ENCODE results near the gene PTPRD. TPM values are rescaled to one million over a fixed set of nuclear protein-coding genes. Genes with fewer than 3 reads are reported as not detected.

PTPRD gene
- total RNA-seq, 1 experiment from 2014 or later = 0.02 TPM

GRCh38 chr9:9945966-9946365, 666.8 kb downstream of the PTPRD start:
- POLR2A ChIA-PET = no interaction called here
- H3K9ac ChIP-seq (ENCODE audit: low read length) = no peak overlapping the region
- CTCF ChIA-PET = no interaction called here

More at GRCh38 chr9:9945966-9946365, 666.8 kb downstream of the PTPRD start:
- BruUV-seq (replicated peaks) = no TSS peak
- Histone ChIP-seq H3K9me3 (ENCODE audit: control insufficient read depth in 1 of 2, insufficient read depth in 1 of 2, low read depth in 1 of 2, low read length in 2 of 2) (peaks cover 8 to 16% of the 10 kb centered on the region in 2 experiments; a peak in 2 of 4 replicates), H3K4me3 (replicated peaks in 1 of 2; ENCODE audit: low read depth in 1 of 2, low read length in 2 of 2) (no peak overlapping the region), H3K36me3 (ENCODE audit: control insufficient read depth in 1 of 2, insufficient read depth in 2 of 2, low read length in 2 of 2) (no peaks in the 10 kb centered on the region), H3K79me2 (ENCODE audit: insufficient read depth, low read length) (no peaks in the 10 kb centered on the region), H4K20me1 (ENCODE audit: insufficient read depth) (no peaks in the 10 kb centered on the region), H3K9me2 (ENCODE audit: insufficient read depth) (no peaks in the 10 kb centered on the region), H3K27me3 (ENCODE audit: insufficient read depth, low read length) (no peaks in the 10 kb centered on the region), H3K4me1 (ENCODE audit: control insufficient read depth in 1 of 2, insufficient read depth in 2 of 2, low read length in 2 of 2) (no peaks in the 10 kb centered on the region), H2AFZ (ENCODE audit: low read depth, low read length, poor library complexity, severe bottlenecking) (no peak overlapping the region), H3K27ac (ENCODE audit: low read depth, low read length) (no peak overlapping the region), H3K4me2 (ENCODE audit: low read length) (no peak overlapping the region)
- TF ChIP-seq MAX (IDR thresholded peaks at IDR 0.05) = no peak
- TF ChIP-seq FOSL1 (IDR thresholded peaks at IDR 0.05; ENCODE audit: low read depth) = no peak
- TF ChIP-seq SP1 (IDR thresholded peaks at IDR 0.05; ENCODE audit: low read depth) = no peak
- no peak for TF ChIP-seq RAD21 (IDR thresholded peaks at IDR 0.05; ENCODE audit: low read depth)
- TF ChIP-seq JUND (IDR thresholded peaks at IDR 0.05) = no peak
- TF ChIP-seq CTCF (IDR thresholded peaks at IDR 0.05 in 2 of 3, conservative IDR thresholded peaks at IDR 0.05 in 1 of 3; ENCODE audit: borderline replicate concordance in 1 of 3, insufficient read depth in 1 of 3, low read depth in 2 of 3, low read length in 2 of 3) = no peak
- no peak for TF ChIP-seq ZBTB33 (IDR thresholded peaks at IDR 0.05; ENCODE audit: extremely low read depth, insufficient replicate concordance, low read length)
- TF ChIP-seq EGR1 (IDR thresholded peaks at IDR 0.05; ENCODE audit: low read depth) = no peak
- TF ChIP-seq TCF7L2 (IDR thresholded peaks at IDR 0.05; ENCODE audit: borderline replicate concordance, extremely low read depth, insufficient read depth, insufficient read length) = no peak
- no peak for TF ChIP-seq ZNF274 (IDR thresholded peaks at IDR 0.05; ENCODE audit: low read depth, low read length)
- TF ChIP-seq POLR2A (IDR thresholded peaks at IDR 0.05; ENCODE audit: borderline replicate concordance, extremely low read depth, insufficient read depth, insufficient read length) = no peak
- ATAC-seq (no peak), DNase-seq (ENCODE audit: low read depth, low spot score) (no peak)
- intact Hi-C loops (cut with micrococcal nuclease) = no loop called here
- RAD21 ChIA-PET (ENCODE audit: low non-redundant PET in 1 of 2, low total read pairs in 2 of 2, uncharacterized antibody in 2 of 2, unreplicated experiment in 2 of 2) = no interaction called here
